ENCODE measurements around the gene COL20A1. TPM values are rescaled to one million over a fixed set of nuclear protein-coding genes. Genes with fewer than 3 reads are reported as not detected.

Gene COL20A1
- total RNA-seq, 1 donor from 2014 or later, result 5.0 TPM

GRCh38 chr20:63288581-63289251 is 4.3 kb upstream of the COL20A1 start:
- H3K4me1 ChIP-seq (ENCODE audit: insufficient read depth, low read length), result no peaks in the 10 kb centered on the region
- H3K79me2 ChIP-seq (ENCODE audit: insufficient read depth, low read length), result peaks cover 4% of the 10 kb centered on the region
- Mint-ChIP-seq H3K27me3 (ENCODE audit: low read depth, unreplicated experiment) (no peaks in the 10 kb centered on the region), H3K36me3 (ENCODE audit: low read depth, unreplicated experiment) (peaks cover 3% of the 10 kb centered on the region), H3K9me3 (ENCODE audit: unreplicated experiment) (no peaks in the 10 kb centered on the region), H3K4me3 (ENCODE audit: unreplicated experiment) (no peak overlapping the region), H3K4me1 (ENCODE audit: low read depth, unreplicated experiment) (peaks cover 5% of the 10 kb centered on the region), H3K27ac (ENCODE audit: unreplicated experiment) (no peak overlapping the region)
- H4K20me1 ChIP-seq (ENCODE audit: insufficient read depth, low read length), result peaks cover 83% of the 10 kb centered on the region
- H2AFZ ChIP-seq (ENCODE audit: low read depth, low read length), result no peak overlapping the region
- no peak overlapping the region for H3K4me2 ChIP-seq (ENCODE audit: low read length)
- no peak for TF ChIP-seq CTCF (IDR thresholded peaks at IDR 0.05; ENCODE audit: insufficient read depth, low read depth, low read length)
- no peak for TF ChIP-seq EZH2 (IDR thresholded peaks at IDR 0.05; ENCODE audit: insufficient read depth, low read length)
- no peak overlapping the region for H3K27ac ChIP-seq (ENCODE audit: low read depth, low read length)
- no peaks in the 10 kb centered on the region for H3K9me3 ChIP-seq (ENCODE audit: insufficient read depth, low read depth, low read length)
- no peaks in the 10 kb centered on the region for H3K27me3 ChIP-seq (ENCODE audit: insufficient read depth, low read length)
- FAIRE-seq (no peak), DNase-seq (ENCODE audit: low read depth) (no peak)
- no peak overlapping the region for H3K4me3 ChIP-seq (ENCODE audit: insufficient read depth, low read depth, low read length)
- H3K36me3 ChIP-seq (ENCODE audit: insufficient read depth, low read length), result peaks cover 2% of the 10 kb centered on the region
- H3K9ac ChIP-seq (ENCODE audit: low read length), result no peak overlapping the region

GRCh38 chr20:63289311-63290135 is 3.5 kb upstream of the COL20A1 start:
- Histone ChIP-seq H3K36me3 (ENCODE audit: insufficient read depth, low read length) (peaks cover 2% of the 10 kb centered on the region), H3K4me3 (ENCODE audit: insufficient read depth, low read depth, low read length) (no peak overlapping the region), H3K9ac (ENCODE audit: low read length) (no peak overlapping the region), H3K27me3 (ENCODE audit: insufficient read depth, low read length) (no peaks in the 10 kb centered on the region), H3K27ac (ENCODE audit: low read depth, low read length) (no peak overlapping the region), H3K4me2 (ENCODE audit: low read length) (no peak overlapping the region), H3K4me1 (ENCODE audit: insufficient read depth, low read length) (no peaks in the 10 kb centered on the region), H2AFZ (ENCODE audit: low read depth, low read length) (no peak overlapping the region), H4K20me1 (ENCODE audit: insufficient read depth, low read length) (peaks cover 75% of the 10 kb centered on the region), H3K79me2 (ENCODE audit: insufficient read depth, low read length) (no peaks in the 10 kb centered on the region), H3K9me3 (ENCODE audit: insufficient read depth, low read depth, low read length) (no peaks in the 10 kb centered on the region)
- Mint-ChIP-seq H3K9me3 (ENCODE audit: unreplicated experiment) (no peaks in the 10 kb centered on the region), H3K4me1 (ENCODE audit: low read depth, unreplicated experiment) (peaks cover 5% of the 10 kb centered on the region), H3K36me3 (ENCODE audit: low read depth, unreplicated experiment) (peaks cover 3% of the 10 kb centered on the region), H3K27ac (ENCODE audit: unreplicated experiment) (peak overlapping the region; percentile 58), H3K27me3 (ENCODE audit: low read depth, unreplicated experiment) (no peaks in the 10 kb centered on the region), H3K4me3 (ENCODE audit: unreplicated experiment) (no peak overlapping the region)
- DNase-seq (ENCODE audit: low read depth) (no peak), FAIRE-seq (no peak)
- TF ChIP-seq CTCF (IDR thresholded peaks at IDR 0.05; ENCODE audit: insufficient read depth, low read depth, low read length), result no peak
- TF ChIP-seq EZH2 (IDR thresholded peaks at IDR 0.05; ENCODE audit: insufficient read depth, low read length), result no peak
